Stimulated activated CD8-positive, alpha-beta memory T cell treated with anti-CD3 and anti-CD28 coated beads, Interleukin-7, amount 100 ng/mL, for 48 hours (primary cell): Measurements from ENCODE around the gene UBE2S.
A peak's percentile ranks its signal among the peaks of the same experiment; 100 is the strongest.

Experiments used
- DNase-seq, 2 donors: peaks; one replicate each; pipeline ENCODE4 v3.0.0-alpha.2; 2020; ENCODE audit warnings: low read depth in 1 of 2; ENCODE audit errors: extremely low read depth in 1 of 2

The UBE2S gene

GRCh38 chr19:55366790-55367189 is 40.8 kb downstream of the UBE2S start:
- no peak for DNase-seq

GRCh38 chr19:55365964-55366363 is 41.6 kb downstream of the UBE2S start:
- DNase-seq: no peak

- no peak for DNase-seq
Measured at GRCh38 chr19:55365245-55365644, 42.3 kb downstream of the UBE2S start.

- no peak for DNase-seq
Measured at GRCh38 chr19:55362990-55363716, 44.4 kb downstream of the UBE2S start, which contains the start of gene GARIN5B. Gene GARIN5B, minus strand, starts transcription at chr19:55363260. Its CDS starts 194 bp downstream, at chr19:55363066.

GRCh38 chr19:55362174-55362989 is 45.2 kb downstream of the UBE2S start:
- DNase-seq: no peak

- DNase-seq: no peak
Measured at GRCh38 chr19:55360902-55361301, 46.7 kb downstream of the UBE2S start.

- no peak for DNase-seq
Measured at GRCh38 chr19:55358943-55359908, 48.4 kb downstream of the UBE2S start.

GRCh38 chr19:55358493-55358892 is 49.1 kb downstream of the UBE2S start:
- DNase-seq: no peak

GRCh38 chr19:55355213-55355821 is 52.3 kb downstream of the UBE2S start:
- no peak for DNase-seq

GRCh38 chr19:55354698-55355212 is 52.8 kb downstream of the UBE2S start, which contains the start of gene COX6B2:
Gene COX6B2, minus strand, starts transcription at chr19:55354719. Its CDS starts 198 bp downstream, at chr19:55354521.
- no peak for DNase-seq

- peak in 1 of 2 donors; percentile 10 for DNase-seq
Measured at GRCh38 chr19:55353803-55354697, 53.5 kb downstream of the UBE2S start.

GRCh38 chr19:55353356-55353802 is 54.2 kb downstream of the UBE2S start:
- DNase-seq: no peak

- no peak for DNase-seq
Measured at GRCh38 chr19:55352549-55353145, 54.9 kb downstream of the UBE2S start.

- DNase-seq: no peak
Measured at GRCh38 chr19:55352040-55352439, 55.5 kb downstream of the UBE2S start.

- DNase-seq: no peak
Measured at GRCh38 chr19:55350620-55351315, 56.8 kb downstream of the UBE2S start.
